GM13976 (cell line): Measurements from ENCODE around the gene BRI3BP.

Experiments
- DNase-seq: peaks from one replicate; pipeline ENCODE4 v3.0.0; 2012; ENCODE audit warnings: low spot score
- CTCF ChIP-seq: IDR thresholded peaks from 2 replicates; pipeline ENCODE4 v1.5.1; 2012; ENCODE audit warnings: borderline replicate concordance, mild to moderate bottlenecking; ENCODE audit not compliant: insufficient read depth; ENCODE audit errors: extremely low read depth, missing control alignments, control extremely low read depth
- in situ Hi-C: fragments of 300-500 bp; cut with MboI; formaldehyde crosslinking; loops from one replicate; pipeline ENCODE4 v1.12.0; 2022; ENCODE audit warnings: low sequenced_read_pairs, mixed read lengths, inconsistent platforms; ENCODE audit not compliant: unreplicated experiment

Gene BRI3BP

GRCh38 chr12:124970647-124971402 is 22.6 kb upstream of the BRI3BP start:
- no peak for TF ChIP-seq CTCF
- in situ Hi-C loops = no loop called here
- DNase-seq = no peak

- in situ Hi-C loops = no loop called here
- DNase-seq = no peak
- no peak for TF ChIP-seq CTCF
Measured at GRCh38 chr12:124971603-124972002, 21.8 kb upstream of the BRI3BP start.

- in situ Hi-C loops = no loop called here
- no peak for DNase-seq
- no peak for TF ChIP-seq CTCF
Measured at GRCh38 chr12:124972211-124972610, 21.2 kb upstream of the BRI3BP start.

GRCh38 chr12:124975276-124975675 is 18.2 kb upstream of the BRI3BP start:
- in situ Hi-C loops = no loop called here
- DNase-seq = no peak
- no peak for TF ChIP-seq CTCF

- in situ Hi-C loops = no loop called here
- no peak for DNase-seq
- TF ChIP-seq CTCF = no peak
Measured at GRCh38 chr12:124976999-124977398, 16.4 kb upstream of the BRI3BP start.

GRCh38 chr12:124979568-124979967 is 13.9 kb upstream of the BRI3BP start:
- no peak for DNase-seq
- TF ChIP-seq CTCF = no peak
- in situ Hi-C loops = no loop called here
